B cell (primary cell): ENCODE measurements around the gene GIMAP8. TPM values are rescaled to one million over a fixed set of nuclear protein-coding genes. Genes with fewer than 3 reads are reported as not detected.

Experiments
- ATAC-seq: fragments of 200-7000 bp; cut with Tn5 transposase; one replicate; pipeline ENCODE4 v1.10.0; 2021; ENCODE audit warnings: low read depth, mild to moderate bottlenecking, moderate number of reproducible peaks, moderate library complexity
- CTCF ChIA-PET: fragments of 350-600 bp; sonication (Branson Sonifier 250); formaldehyde crosslinking; loops from one replicate; lab custom pipeline; 2021; ENCODE audit warnings: antibody characterized with exemption, inconsistent platforms; lab: Charles Lee
- POLR2A ChIA-PET: fragments of 350-600 bp; sonication (Branson Sonifier 250); formaldehyde crosslinking; loops from one replicate; lab custom pipeline; 2021; ENCODE audit warnings: antibody characterized with exemption; lab: Charles Lee
- DNase-seq: peaks from one replicate; pipeline ENCODE4 v3.0.0; 2013
- H2AFZ ChIP-seq: 2 replicates; pipeline ENCODE4 v1.6.1; 2012; ENCODE audit warnings: mild to moderate bottlenecking, low read depth, low read length; ENCODE audit not compliant: insufficient read depth, poor library complexity, severe bottlenecking
- H3K27ac ChIP-seq, 2 donors: 1 replicate in 1 of 2; 2 replicates in 1 of 2; pipeline ENCODE4 v1.5.1; 2012 to 2013; ENCODE audit warnings: low read length in 2 of 2, mild to moderate bottlenecking in 2 of 2, moderate library complexity in 1 of 2
- H3K27me3 ChIP-seq, 4 experiments: fragments of 200-600 bp in 1 of 4; sonication (generic) in 1 of 4; replicated peaks in 1 of 4; 1 replicate in 2 of 4; 2 replicates in 2 of 4; pipeline versions ENCODE4 v1.6.1 to v1.7.0; 2013 to 2016; ENCODE audit warnings: low read length in 3 of 4, mild to moderate bottlenecking in 2 of 4, mixed read lengths in 1 of 4, moderate library complexity in 1 of 4; ENCODE audit not compliant: insufficient read depth in 4 of 4, control insufficient read depth in 3 of 4; ENCODE audit errors: control extremely low read depth in 1 of 4
- H3K36me3 ChIP-seq, 2 experiments: replicated peaks in 1 of 2; 1 replicate in 1 of 2; 2 replicates in 1 of 2; pipeline versions ENCODE4 v1.6.1 to v1.7.1; 2013; ENCODE audit warnings: low read length in 1 of 2; ENCODE audit not compliant: insufficient read depth in 2 of 2, control insufficient read depth in 1 of 2; ENCODE audit errors: control extremely low read depth in 1 of 2, extremely low read depth in 1 of 2
- H3K4me1 ChIP-seq, 2 donors: fragments of 200-600 bp in 1 of 2; sonication (generic) in 1 of 2; 1 replicate in 1 of 2; 2 replicates in 1 of 2; pipeline versions ENCODE4 v1.5.1 to v1.6.1; 2013 to 2017; ENCODE audit warnings: low read length in 2 of 2; ENCODE audit not compliant: control insufficient read depth in 2 of 2, insufficient read depth in 2 of 2
- H3K4me2 ChIP-seq: replicated peaks from 2 replicates; pipeline ENCODE3; 2012; ENCODE audit warnings: mild to moderate bottlenecking, low read depth, low read length; ENCODE audit not compliant: poor library complexity, severe bottlenecking
- H3K4me3 ChIP-seq, 5 experiments: fragments of 200-600 bp in 1 of 5; sonication (generic) in 1 of 5; 1 replicate in 3 of 5; 2 replicates in 2 of 5; pipeline versions ENCODE4 v1.5.1 to v1.7.0; 2011 to 2016; ENCODE audit warnings: low read length in 4 of 5, mild to moderate bottlenecking in 4 of 5, low read depth in 2 of 5, control low read depth in 1 of 5, moderate library complexity in 1 of 5; ENCODE audit not compliant: insufficient read depth in 1 of 5; ENCODE audit errors: control extremely low read depth in 1 of 5, extremely low read depth in 1 of 5
- H3K79me2 ChIP-seq: fragments of 200-600 bp; sonication (generic); one replicate; pipeline ENCODE4 v1.6.0; 2016; ENCODE audit warnings: low read length; ENCODE audit not compliant: control insufficient read depth, insufficient read depth
- H3K9ac ChIP-seq: fragments of 200-600 bp; sonication (generic); 2 replicates; pipeline ENCODE4 v1.6.1; 2017; ENCODE audit warnings: mild to moderate bottlenecking, low read length, moderate library complexity
- H3K9me3 ChIP-seq, 3 donors: one replicate each; pipeline versions ENCODE4 v1.6.1 to v1.7.1; 2013; ENCODE audit warnings: low read length in 2 of 3; ENCODE audit not compliant: control insufficient read depth in 2 of 3, insufficient read depth in 1 of 3; ENCODE audit errors: control extremely low read depth in 1 of 3
- H4K20me1 ChIP-seq: 2 replicates; pipeline ENCODE4 v1.6.0; 2012; ENCODE audit warnings: mild to moderate bottlenecking, low read length; ENCODE audit not compliant: insufficient read depth, control insufficient read depth, poor library complexity, severe bottlenecking
- H3K27ac Mint-ChIP-seq: one replicate; pipeline ENCODE4 v1.8.0; 2021; ENCODE audit warnings: mixed read lengths
- H3K27me3 Mint-ChIP-seq: one replicate; pipeline ENCODE4 v1.8.0; 2021; ENCODE audit warnings: mixed read lengths
- H3K4me1 Mint-ChIP-seq: one replicate; pipeline ENCODE4 v1.8.0; 2021; ENCODE audit warnings: mixed read lengths
- H3K4me3 Mint-ChIP-seq: one replicate; pipeline ENCODE4 v1.8.0; 2021; ENCODE audit warnings: mixed read lengths
- H3K9me3 Mint-ChIP-seq: one replicate; pipeline ENCODE4 v1.8.0; 2022; ENCODE audit warnings: mixed read lengths; ENCODE audit not compliant: insufficient read depth
- EZH2 ChIP-seq: IDR thresholded peaks from 2 replicates; pipeline ENCODE4 v1.6.1; 2012; ENCODE audit warnings: borderline replicate concordance, low read depth, mild to moderate bottlenecking, moderate library complexity, low read length; ENCODE audit not compliant: insufficient read depth, poor library complexity, severe bottlenecking
- WGBS: methylation state at CpG from one replicate; pipeline ENCODE4 v1.1.5; 2013; ENCODE audit warnings: missing lambda C conversion rate; ENCODE audit not compliant: insufficient coverage; 5-methylcytosine and 5-hydroxymethylcytosine counted together
- intact Hi-C: fragments of 100-400 bp; cut with micrococcal nuclease; formaldehyde crosslinking; loops from one replicate; pipeline ENCODE4 v1.10.0; 2022
- polyA plus RNA-seq: library from polyadenylated mRNA; depleted of rRNA; stranded (reverse); fragments of >200 nt; gene quantifications from 2 replicates; pipeline ENCODE4 v1.2.3, GENCODE V29; 2012
- total RNA-seq, 2 donors: library from RNA; stranded (reverse); fragments of 120-200 nt in 1 of 2; gene quantifications; 1 replicate in 1 of 2; 2 replicates in 1 of 2; pipeline versions ENCODE4 v1.2.3 to v1.2.4, GENCODE V29; 2013 to 2022
- TF ChIP-seq, protein P1 (sequence below): fragments of 200-600 bp; IDR thresholded peaks from one replicate; pipeline ENCODE4 v1.8.0; 2022; ENCODE audit warnings: antibody characterized with exemption, mild to moderate bottlenecking

Gene GIMAP8
- total and polyA plus RNA-seq, 2 donors (not counting 1 experiment from before 2014, with no cell fraction given), result 0.34 to 0.47 TPM

DNA sequence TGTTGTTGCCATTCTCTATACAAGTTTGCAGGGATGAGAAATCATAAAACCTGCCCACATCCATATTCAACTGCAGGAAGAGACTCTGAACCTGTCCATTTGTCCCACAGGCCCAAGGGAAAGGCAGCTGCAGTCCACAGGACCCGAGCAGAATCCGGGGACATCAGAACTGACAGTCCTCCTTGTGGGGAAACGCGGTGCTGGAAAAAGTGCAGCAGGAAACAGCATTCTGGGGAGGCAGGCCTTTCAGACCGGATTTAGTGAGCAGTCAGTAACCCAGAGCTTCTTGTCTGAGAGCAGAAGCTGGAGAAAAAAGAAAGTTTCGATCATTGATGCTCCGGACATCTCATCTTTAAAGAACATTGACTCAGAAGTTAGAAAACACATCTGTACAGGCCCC is 23.5 kb downstream of the GIMAP8 start:
- H3K4me1 ChIP-seq, result no peaks in the 10 kb centered on the region
- ATAC-seq, result no peak
- no peak for DNase-seq
- no peak overlapping the region for H3K4me3 ChIP-seq
- no peaks in the 10 kb centered on the region for H3K36me3 ChIP-seq
- H2AFZ ChIP-seq, result no peak overlapping the region
- H3K79me2 ChIP-seq, result no peaks in the 10 kb centered on the region
- Mint-ChIP-seq H3K4me3 (no peak overlapping the region), H3K27ac (no peak overlapping the region), H3K9me3 (no peaks in the 10 kb centered on the region), H3K4me1 (no peaks in the 10 kb centered on the region), H3K27me3 (peaks cover 12% of the 10 kb centered on the region)
- TF ChIP-seq, protein P1, sequence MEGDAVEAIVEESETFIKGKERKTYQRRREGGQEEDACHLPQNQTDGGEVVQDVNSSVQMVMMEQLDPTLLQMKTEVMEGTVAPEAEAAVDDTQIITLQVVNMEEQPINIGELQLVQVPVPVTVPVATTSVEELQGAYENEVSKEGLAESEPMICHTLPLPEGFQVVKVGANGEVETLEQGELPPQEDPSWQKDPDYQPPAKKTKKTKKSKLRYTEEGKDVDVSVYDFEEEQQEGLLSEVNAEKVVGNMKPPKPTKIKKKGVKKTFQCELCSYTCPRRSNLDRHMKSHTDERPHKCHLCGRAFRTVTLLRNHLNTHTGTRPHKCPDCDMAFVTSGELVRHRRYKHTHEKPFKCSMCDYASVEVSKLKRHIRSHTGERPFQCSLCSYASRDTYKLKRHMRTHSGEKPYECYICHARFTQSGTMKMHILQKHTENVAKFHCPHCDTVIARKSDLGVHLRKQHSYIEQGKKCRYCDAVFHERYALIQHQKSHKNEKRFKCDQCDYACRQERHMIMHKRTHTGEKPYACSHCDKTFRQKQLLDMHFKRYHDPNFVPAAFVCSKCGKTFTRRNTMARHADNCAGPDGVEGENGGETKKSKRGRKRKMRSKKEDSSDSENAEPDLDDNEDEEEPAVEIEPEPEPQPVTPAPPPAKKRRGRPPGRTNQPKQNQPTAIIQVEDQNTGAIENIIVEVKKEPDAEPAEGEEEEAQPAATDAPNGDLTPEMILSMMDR, result no peak
- TF ChIP-seq EZH2, result no peak
- no peak overlapping the region for H3K4me2 ChIP-seq
- H3K9ac ChIP-seq, result no peak overlapping the region
- ChIA-PET CTCF (no interaction called here), POLR2A (interaction anchor here (0.6 kb wide), 1 partner anchor 473 kb away, joined by 10 read pairs; no protein-coding TSS in a partner anchor)
- H4K20me1 ChIP-seq, result no peaks in the 10 kb centered on the region
- intact Hi-C loops, result no loop called here
- no peaks in the 10 kb centered on the region for H3K9me3 ChIP-seq
- peaks cover 0 to 2% (median 1%) of the 10 kb centered on the region in 4 experiments for H3K27me3 ChIP-seq
- WGBS, result 98% methylated on average over 7 of the region's 7 CpGs
- no peak overlapping the region for H3K27ac ChIP-seq

DNA sequence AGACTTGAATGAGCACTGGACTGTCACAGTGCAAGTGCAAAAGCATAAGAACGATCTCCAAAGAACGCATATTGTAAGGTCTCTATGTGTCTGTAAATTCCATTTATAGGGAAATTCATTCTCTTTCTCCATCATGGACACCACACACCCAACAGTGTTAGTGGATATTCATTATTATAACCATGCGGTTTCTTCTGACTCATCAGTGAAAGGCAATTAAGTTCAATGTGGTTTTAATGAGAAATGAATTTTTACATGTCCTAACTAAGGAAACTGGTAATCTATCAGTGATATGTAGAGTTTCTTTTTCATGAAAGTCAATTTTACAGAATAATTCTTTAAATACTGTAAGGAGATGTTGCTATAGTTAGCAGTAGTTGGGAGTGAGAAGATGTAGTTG is 25.9 kb downstream of the GIMAP8 start:
- Histone ChIP-seq H3K4me2 (no peak overlapping the region), H3K79me2 (no peaks in the 10 kb centered on the region), H2AFZ (no peak overlapping the region), H3K9ac (no peak overlapping the region), H3K27me3 (peaks cover 0 to 2% (median 0%) of the 10 kb centered on the region in 4 experiments), H3K9me3 (no peaks in the 10 kb centered on the region), H3K27ac (no peak overlapping the region), H3K4me1 (peaks cover 0 to 1% of the 10 kb centered on the region in 2 donors), H3K4me3 (no peak overlapping the region), H4K20me1 (no peaks in the 10 kb centered on the region), H3K36me3 (no peaks in the 10 kb centered on the region)
- H3K9me3 Mint-ChIP-seq, result no peaks in the 10 kb centered on the region
- POLR2A ChIA-PET, result no interaction called here
- peaks cover 9% of the 10 kb centered on the region for H3K27me3 Mint-ChIP-seq
- no CpG with 5 or more reads among the region's 3 CpGs for WGBS
- peaks cover under 1% of the 10 kb centered on the region for H3K4me1 Mint-ChIP-seq
- no peak overlapping the region for H3K4me3 Mint-ChIP-seq
- DNase-seq (no peak), ATAC-seq (no peak)
- intact Hi-C loops, result no loop called here
- no peak for TF ChIP-seq EZH2
- TF ChIP-seq, protein P1, result no peak
- CTCF ChIA-PET, result interaction anchor here (1.5 kb wide), 1 partner anchor 27 kb away, joined by 4 read pairs; no protein-coding TSS in a partner anchor
- H3K27ac Mint-ChIP-seq, result no peak overlapping the region
